ENCODE data around the gene IDNK. TPM values are rescaled to one million over a fixed set of nuclear protein-coding genes. Genes with fewer than 3 reads are reported as not detected.

The IDNK gene
- 9.0 TPM for polyA plus RNA-seq (2012; ENCODE audit: insufficient read length, low read depth)

- no peak for TF ChIP-seq FOXP2 (optimal IDR thresholded peaks at IDR 0.05; ENCODE audit: borderline replicate concordance, extremely low read depth, extremely low read length, insufficient read depth)
- TF ChIP-seq TAF1 (IDR thresholded peaks at IDR 0.05; ENCODE audit: borderline replicate concordance, insufficient read depth, low read length) = no peak
- no peak for TF ChIP-seq REST (IDR thresholded peaks at IDR 0.05; ENCODE audit: insufficient read depth in 1 of 2, low read depth in 2 of 2, low read length in 2 of 2)
- no peak for TF ChIP-seq SIN3A (IDR thresholded peaks at IDR 0.05; ENCODE audit: borderline replicate concordance, insufficient read depth, low read length)
- TF ChIP-seq POLR2AphosphoS5 (IDR thresholded peaks at IDR 0.05; ENCODE audit: low read depth, low read length) = no peak
Observed at GRCh38 chr9:83622939-83623678, at the start of gene IDNK. TSS of gene IDNK (plus strand) at chr9:83623143. CDS start at chr9:83623172, 29 bp downstream.

GRCh38 chr9:83574482-83574881 is 48.5 kb upstream of the IDNK start:
- TF ChIP-seq TAF1 (IDR thresholded peaks at IDR 0.05; ENCODE audit: borderline replicate concordance, insufficient read depth, low read length) = no peak
- no peak for TF ChIP-seq REST (IDR thresholded peaks at IDR 0.05; ENCODE audit: insufficient read depth in 1 of 2, low read depth in 2 of 2, low read length in 2 of 2)
- no peak for TF ChIP-seq POLR2AphosphoS5 (IDR thresholded peaks at IDR 0.05; ENCODE audit: low read depth, low read length)
- TF ChIP-seq FOXP2 (optimal IDR thresholded peaks at IDR 0.05; ENCODE audit: borderline replicate concordance, extremely low read depth, extremely low read length, insufficient read depth) = no peak
- no peak for TF ChIP-seq SIN3A (IDR thresholded peaks at IDR 0.05; ENCODE audit: borderline replicate concordance, insufficient read depth, low read length)

- TF ChIP-seq POLR2AphosphoS5 (IDR thresholded peaks at IDR 0.05; ENCODE audit: low read depth, low read length) = no peak
- TF ChIP-seq TAF1 (IDR thresholded peaks at IDR 0.05; ENCODE audit: borderline replicate concordance, insufficient read depth, low read length) = no peak
- TF ChIP-seq REST (IDR thresholded peaks at IDR 0.05; ENCODE audit: insufficient read depth in 1 of 2, low read depth in 2 of 2, low read length in 2 of 2) = no peak
- TF ChIP-seq SIN3A (IDR thresholded peaks at IDR 0.05; ENCODE audit: borderline replicate concordance, insufficient read depth, low read length) = no peak
Observed at GRCh38 chr9:83582029-83582428, 40.9 kb upstream of the IDNK start.

- no peak for TF ChIP-seq POLR2AphosphoS5 (IDR thresholded peaks at IDR 0.05; ENCODE audit: low read depth, low read length)
- TF ChIP-seq FOXP2 (optimal IDR thresholded peaks at IDR 0.05; ENCODE audit: borderline replicate concordance, extremely low read depth, extremely low read length, insufficient read depth) = no peak
- no peak for TF ChIP-seq REST (IDR thresholded peaks at IDR 0.05; ENCODE audit: insufficient read depth in 1 of 2, low read depth in 2 of 2, low read length in 2 of 2)
Observed at GRCh38 chr9:83583151-83584014, 39.6 kb upstream of the IDNK start.

Measured in PFSK-1 (cell line).